Putamen (tissue), 1 donor: Measurements from ENCODE around the gene METTL17.
A peak's percentile ranks its signal among the peaks of the same experiment; 100 is the strongest.
"Not testable (repeated sequence)": the region's sequence is repeated elsewhere in the genome, so short reads cannot be mapped to it uniquely, and the experiment has no call there.

Source experiments
- DNase-seq: peaks from one replicate; pipeline ENCODE4 v3.0.0-alpha.2; 2016; ENCODE audit warnings: low spot score

The METTL17 gene

DNA sequence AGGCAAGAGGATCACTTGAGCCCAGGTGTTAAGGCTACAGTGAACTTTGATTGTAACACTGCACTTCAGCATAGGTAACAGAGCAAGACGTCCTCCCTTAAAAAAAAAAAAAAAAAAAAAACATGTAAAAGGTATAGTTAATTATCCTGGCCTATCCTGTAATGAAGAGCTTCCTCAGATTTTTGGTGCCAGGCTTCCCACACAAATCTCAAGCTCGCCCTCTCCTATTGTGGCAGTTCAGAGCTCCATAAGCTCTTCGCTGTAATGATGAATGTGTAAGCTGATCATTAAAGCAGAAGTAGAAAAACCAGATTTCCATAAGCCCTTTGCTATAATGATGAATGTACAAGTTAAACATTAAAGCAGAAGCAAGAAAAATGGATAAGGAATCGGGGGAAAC is 7.3 kb downstream of the METTL17 start:
- no peak for DNase-seq

GRCh38 chr14:20997564-20997963 is 7.8 kb downstream of the METTL17 start:
- no peak for DNase-seq

- no peak for DNase-seq
Observed at GRCh38 chr14:20998139-20998538, 8.4 kb downstream of the METTL17 start.

GRCh38 chr14:20998674-20999366 is 9.0 kb downstream of the METTL17 start, which contains the start of gene SLC39A2:
Gene SLC39A2 (plus strand): TSS chr14:20999293. CDS start chr14:20999447, 154 bp downstream.
- DNase-seq: no peak

- DNase-seq: no peak
Observed at GRCh38 chr14:20999591-20999990, 9.8 kb downstream of the METTL17 start.

- no peak for DNase-seq
Observed at GRCh38 chr14:21001218-21001617, 11.4 kb downstream of the METTL17 start.

GRCh38 chr14:21003788-21004346 is 14.1 kb downstream of the METTL17 start:
- no peak for DNase-seq

DNA sequence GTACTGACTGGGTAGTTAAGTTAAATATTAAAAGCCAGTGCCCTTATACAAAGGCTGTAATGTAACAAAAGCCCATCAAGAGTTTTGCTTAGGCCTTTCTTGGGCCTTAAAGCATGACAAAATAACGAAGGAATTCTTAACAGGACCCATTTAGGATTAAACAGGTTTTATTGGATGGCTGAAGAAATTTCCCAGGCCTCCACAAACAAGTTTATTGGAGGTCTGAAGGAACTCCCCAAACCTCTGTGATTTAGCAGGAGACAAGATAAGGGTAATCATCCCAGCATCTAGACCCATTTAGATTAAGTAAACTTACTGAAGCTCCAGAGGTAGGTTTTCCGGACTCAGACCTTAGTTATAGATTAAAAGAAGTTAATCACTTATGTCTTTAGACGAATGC is 19.9 kb downstream of the METTL17 start:
- not testable (repeated sequence) for DNase-seq

- DNase-seq: no peak
Observed at GRCh38 chr14:21011136-21011535, 21.4 kb downstream of the METTL17 start.

DNA sequence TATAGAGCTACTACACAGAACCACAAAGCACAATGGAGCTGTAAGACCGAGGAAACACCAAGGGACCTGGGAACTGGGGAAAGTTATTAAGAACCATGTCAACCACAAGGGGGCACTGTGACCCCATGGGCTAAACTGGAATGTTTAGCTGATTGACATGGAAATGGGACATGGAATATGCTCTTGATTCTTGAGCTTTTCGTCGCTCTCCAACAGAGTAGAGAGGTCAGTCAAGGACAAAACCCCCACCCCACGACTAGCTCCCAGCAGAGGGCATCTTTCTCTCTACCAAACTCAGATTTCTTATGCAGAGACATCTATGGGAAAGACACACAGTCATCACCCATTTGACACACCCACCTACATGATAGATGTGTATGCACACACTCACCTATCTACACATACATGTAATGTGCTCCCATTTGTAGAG is 25.0 kb downstream of the METTL17 start:
- peak; percentile 94 for DNase-seq

DNA sequence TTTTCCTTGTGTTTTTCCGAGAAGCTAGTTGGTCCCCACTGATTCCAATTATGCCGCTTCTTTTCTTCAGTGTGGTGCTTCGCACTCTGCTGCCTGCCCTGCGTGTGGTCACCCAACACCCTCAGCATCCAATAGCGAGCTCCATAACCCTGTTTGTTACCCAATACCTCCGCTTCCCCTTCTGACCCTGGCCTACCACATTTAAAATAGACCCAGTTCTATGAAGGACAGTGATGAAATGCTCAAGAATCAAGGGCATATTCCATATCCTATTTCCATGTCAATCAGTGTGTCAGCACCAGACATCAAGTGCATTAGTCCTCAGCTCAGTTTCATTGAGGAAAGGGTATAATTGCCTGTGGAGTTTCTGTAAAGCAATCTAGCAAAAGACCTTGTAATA is 25.5 kb downstream of the METTL17 start:
- no peak for DNase-seq

GRCh38 chr14:21016413-21017190 is 26.8 kb downstream of the METTL17 start:
- no peak for DNase-seq

DNA sequence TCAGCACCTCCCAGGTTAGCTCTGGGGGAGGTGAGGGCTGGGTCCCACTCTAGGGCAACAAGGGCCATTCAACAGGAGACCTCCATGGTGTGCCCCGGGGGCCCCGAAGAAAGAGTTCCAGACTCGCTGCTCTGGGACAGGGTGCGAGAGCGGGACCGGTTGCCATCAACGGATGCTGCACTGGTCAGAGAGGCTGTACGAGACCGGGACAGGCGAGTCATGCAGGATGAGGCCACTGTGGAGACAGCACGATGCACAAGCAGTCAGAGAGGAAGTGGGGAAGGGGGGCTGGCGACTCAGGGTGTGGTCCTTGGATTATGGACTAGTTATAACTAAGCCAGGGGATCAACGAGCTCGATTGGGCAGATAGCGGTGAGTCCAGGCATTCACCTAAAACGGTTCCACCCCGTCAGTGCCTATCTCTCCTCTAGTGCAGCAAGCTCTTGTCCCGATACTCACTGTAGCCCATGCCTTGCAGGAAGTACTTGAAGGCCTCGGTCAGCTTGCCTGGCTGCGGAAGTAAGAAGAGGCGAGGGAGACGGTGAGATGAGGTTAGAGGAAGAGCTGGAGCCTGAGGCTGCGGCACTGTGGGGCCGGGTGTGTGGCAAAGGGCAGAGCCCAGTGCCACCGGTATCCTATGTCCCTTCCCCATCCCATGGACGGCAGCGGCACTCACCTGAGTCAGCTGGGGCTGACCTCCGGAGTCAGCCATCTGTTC is 27.9 kb downstream of the METTL17 start:
- no peak for DNase-seq

GRCh38 chr14:21018286-21018685 is 28.5 kb downstream of the METTL17 start:
- DNase-seq: no peak

DNA sequence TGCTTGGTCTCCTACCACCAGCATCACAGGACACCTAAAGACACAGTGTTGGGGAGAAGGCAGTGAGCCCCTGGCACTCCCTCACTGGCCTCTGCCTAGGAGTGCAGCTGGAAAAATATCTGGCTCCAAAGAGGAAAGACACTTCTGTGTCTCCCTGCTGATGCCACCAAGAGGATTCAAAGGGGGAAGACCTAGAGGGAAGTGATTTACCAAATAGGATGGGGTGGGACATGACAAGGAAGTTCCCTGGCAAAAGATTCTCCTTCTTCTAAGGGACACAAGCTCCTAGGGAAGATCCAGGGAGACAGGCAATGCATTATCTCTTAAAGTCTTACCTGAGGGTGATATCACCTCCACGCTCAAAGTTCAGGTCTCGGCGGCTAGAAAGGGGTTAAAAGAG is 29.0 kb downstream of the METTL17 start:
- DNase-seq: no peak

GRCh38 chr14:21019366-21019765 is 29.6 kb downstream of the METTL17 start:
- DNase-seq: no peak

GRCh38 chr14:21020977-21021545 is 31.3 kb downstream of the METTL17 start:
- DNase-seq: no peak

DNA sequence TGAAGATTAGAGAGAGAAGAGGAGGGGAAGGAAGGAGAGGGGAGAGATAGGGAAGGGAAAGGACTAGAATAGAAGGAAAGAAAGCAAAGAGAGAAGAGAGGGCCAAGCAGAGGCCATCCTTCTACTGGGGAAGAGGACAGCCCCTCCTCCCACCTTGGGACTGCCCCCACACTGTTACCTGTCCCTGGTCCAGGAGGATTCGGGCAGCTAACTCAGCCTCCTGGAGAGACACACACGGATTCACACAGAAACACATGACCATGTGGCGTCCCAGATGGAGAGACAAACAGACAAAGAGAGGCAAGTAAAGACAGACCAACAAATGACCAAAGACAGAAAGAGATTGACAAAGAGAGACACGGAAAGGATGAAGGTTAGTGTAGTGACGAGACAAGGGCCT is 32.9 kb downstream of the METTL17 start:
- DNase-seq: no peak

DNA sequence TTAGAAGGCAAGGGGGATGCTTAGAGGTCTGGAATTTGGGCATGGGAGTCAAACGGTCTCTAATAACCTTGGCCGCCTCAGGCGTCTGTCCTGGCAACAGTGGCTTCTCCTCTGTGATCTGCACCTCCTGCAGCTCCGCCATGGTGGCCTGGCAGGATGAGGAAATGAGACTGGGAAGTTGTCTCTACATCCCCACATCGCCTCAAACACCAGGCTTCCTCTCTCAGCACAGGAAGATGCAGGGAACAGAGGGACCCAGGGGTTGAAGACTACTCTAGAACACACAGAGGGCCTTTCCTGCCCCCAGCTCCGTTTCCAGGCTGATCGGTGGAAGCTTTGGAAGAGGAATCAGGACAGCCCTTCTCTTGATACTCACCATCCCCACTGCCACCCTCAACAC is 33.4 kb downstream of the METTL17 start:
- DNase-seq: no peak

DNA sequence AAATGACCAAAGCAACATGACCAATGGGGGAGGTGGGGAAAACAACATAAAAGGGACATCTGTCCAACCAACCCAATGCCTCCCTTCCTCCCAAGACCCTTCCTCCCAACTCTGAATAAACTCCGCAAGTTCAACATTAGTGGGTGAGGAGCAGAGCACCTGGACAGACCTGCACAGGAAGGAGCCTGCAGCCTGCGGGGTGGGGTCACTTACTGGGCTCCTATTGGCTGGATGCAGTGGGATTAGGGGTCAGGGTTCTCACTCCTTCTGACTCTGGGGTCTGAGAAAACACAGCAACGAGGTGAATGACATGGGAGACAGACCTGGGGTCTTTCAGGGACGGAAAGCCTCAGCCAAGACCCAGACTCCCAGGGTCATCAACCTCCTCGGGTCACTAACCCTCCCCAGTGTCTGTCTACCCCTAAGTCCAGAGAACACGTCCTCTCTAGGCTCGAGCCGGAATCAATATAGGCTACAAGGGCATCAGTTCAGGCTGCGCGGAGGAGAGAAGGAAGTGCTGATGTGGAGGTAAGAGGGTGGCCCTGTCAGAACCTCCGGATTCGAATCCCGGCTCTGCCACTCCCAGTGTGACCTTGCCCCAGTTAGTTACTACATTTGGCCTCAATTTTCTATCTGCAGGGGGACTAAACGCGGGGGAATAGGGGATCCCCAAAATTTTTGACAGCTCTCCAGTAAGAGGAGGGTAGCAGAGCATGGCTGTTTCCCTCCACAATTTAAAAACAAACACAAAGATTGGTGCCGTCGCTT is 34.2 kb downstream of the METTL17 start:
- no peak for DNase-seq
